NB4 (cell line): ENCODE results near the gene OPA3.
A peak's percentile ranks its signal among the peaks of the same experiment; 100 is the strongest.

Experiments used
- DNase-seq: peaks from one replicate; pipeline ENCODE4 v3.0.0; 2010; ENCODE audit warnings: low read depth
- H3K4me3 ChIP-seq: one replicate; pipeline ENCODE4 v1.5.1; 2011; ENCODE audit warnings: mild to moderate bottlenecking, low read depth, low read length, moderate library complexity
- CTCF ChIP-seq: IDR thresholded peaks from one replicate; pipeline ENCODE4 v1.5.1; 2012; ENCODE audit warnings: low read depth, low read length
- MAX ChIP-seq: IDR thresholded peaks from 2 replicates; pipeline ENCODE4 v1.6.1; 2011; ENCODE audit warnings: low read depth, low read length
- MYC ChIP-seq: IDR thresholded peaks from 2 replicates; pipeline ENCODE4 v1.6.1; 2011; ENCODE audit warnings: low read depth, low read length
- POLR2A ChIP-seq: IDR thresholded peaks from 2 replicates; pipeline ENCODE4 v1.6.1; 2011; ENCODE audit warnings: mild to moderate bottlenecking; ENCODE audit not compliant: insufficient read length; ENCODE audit errors: extremely low read depth

Gene OPA3

GRCh38 chr19:45484273-45484945 is 100.2 kb downstream of the OPA3 start:
- no peak overlapping the region for H3K4me3 ChIP-seq
- TF ChIP-seq CTCF (no peak), MYC (no peak), MAX (no peak), POLR2A (no peak)
- no peak for DNase-seq

GRCh38 chr19:45483033-45483432 is 101.6 kb downstream of the OPA3 start:
- TF ChIP-seq POLR2A: no peak
- no peak for TF ChIP-seq CTCF
- no peak for TF ChIP-seq MYC
- no peak for TF ChIP-seq MAX
- no peak for DNase-seq

GRCh38 chr19:45478454-45479238 is 106.0 kb downstream of the OPA3 start:
- peak overlapping the region; percentile 69 for H3K4me3 ChIP-seq
- peak; percentile 89 for DNase-seq
- TF ChIP-seq POLR2A (no peak), MYC (peak; percentile 13; the same call in 1 of the 2 replicates), CTCF (peak; percentile 68), MAX (0 out of 2 replicates have a peak, but pooled peaks have one; percentile 8)

More at GRCh38 chr19:45483033-45483432, 101.6 kb downstream of the OPA3 start:
- H3K4me3 ChIP-seq: no peak overlapping the region

- H3K4me3 ChIP-seq: peak overlapping the region; percentile 69
- DNase-seq: peak; percentile 7
- no peak for TF ChIP-seq CTCF
- TF ChIP-seq MYC: no peak
- no peak for TF ChIP-seq MAX
These were observed 106.7 kb downstream of the OPA3 start for GRCh38 chr19:45477713-45478453.
